Skeletal muscle tissue (tissue), 5 donors: ENCODE results near the gene PUDP. TPM values are rescaled to one million over a fixed set of nuclear protein-coding genes. Genes with fewer than 3 reads are reported as not detected.
"Not testable (repeated sequence)": the region's sequence is repeated elsewhere in the genome, so short reads cannot be mapped to it uniquely, and the experiment has no call there.

Source experiments
- H3K27ac ChIP-seq: one replicate; pipeline ENCODE4 v1.7.0; 2013; ENCODE audit warnings: mild to moderate bottlenecking, low read depth, low read length, inconsistent platforms
- H3K27me3 ChIP-seq, 3 donors: one replicate each; pipeline ENCODE4 v1.7.0; 2013; ENCODE audit warnings: low read length in 3 of 3; ENCODE audit not compliant: control insufficient read depth in 3 of 3, insufficient read depth in 3 of 3
- H3K36me3 ChIP-seq, 3 donors: one replicate each; pipeline ENCODE4 v1.7.0; 2013; ENCODE audit warnings: low read length in 3 of 3; ENCODE audit not compliant: control insufficient read depth in 3 of 3, insufficient read depth in 3 of 3
- H3K4me1 ChIP-seq, 3 donors: one replicate each; pipeline ENCODE4 v1.7.0; 2013; ENCODE audit warnings: low read length in 3 of 3, mild to moderate bottlenecking in 3 of 3; ENCODE audit not compliant: control insufficient read depth in 3 of 3, insufficient read depth in 3 of 3
- H3K4me3 ChIP-seq, 3 donors: one replicate each; pipeline ENCODE4 v1.7.0; 2013; ENCODE audit warnings: low read length in 3 of 3
- H3K9ac ChIP-seq, 3 donors: one replicate each; pipeline ENCODE4 v1.7.0; 2013; ENCODE audit warnings: low read length in 3 of 3, mild to moderate bottlenecking in 3 of 3, moderate library complexity in 2 of 3, low read depth in 1 of 3
- H3K9me3 ChIP-seq, 3 donors: one replicate each; pipeline ENCODE4 v1.7.0; 2013; ENCODE audit warnings: low read length in 3 of 3; ENCODE audit not compliant: control insufficient read depth in 3 of 3
- small RNA-seq: library from RNA; depleted of rRNA; stranded (forward); fragments of <200 nt; gene quantifications from one replicate; pipeline ENCODE3, GENCODE V24; 2014
- total RNA-seq: library from RNA; depleted of rRNA; stranded (reverse); fragments of >200 nt; gene quantifications from one replicate; pipeline ENCODE4 v1.2.3, GENCODE V29; 2014
- donor health status: Osteomylitis.

PUDP gene
- total RNA-seq, 1 donor from 2014 or later = 15.1 TPM

DNA sequence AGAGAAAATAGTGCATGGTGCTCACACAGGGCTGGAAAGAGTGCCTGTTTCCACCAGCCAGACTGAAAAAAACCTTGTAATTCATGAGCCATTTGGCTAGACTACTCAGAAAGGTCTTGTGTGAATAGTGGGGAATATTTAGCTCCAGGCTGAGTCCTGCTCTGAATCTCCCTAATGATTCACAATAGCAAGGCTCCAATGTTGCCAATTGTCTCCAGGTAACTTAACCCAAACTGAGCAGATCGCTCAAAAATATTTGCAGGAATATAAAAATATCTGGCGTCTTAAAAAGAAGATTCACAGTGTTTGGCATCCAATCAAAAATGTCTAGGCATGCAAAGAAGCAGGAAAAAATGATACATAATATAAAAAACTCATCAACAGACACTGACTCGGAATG, 125.0 kb downstream of the PUDP start:
- not testable (repeated sequence) for H3K4me1 ChIP-seq, H3K9ac ChIP-seq, H3K36me3 ChIP-seq, H3K27ac ChIP-seq, H3K27me3 ChIP-seq, H3K4me3 ChIP-seq, H3K9me3 ChIP-seq

DNA sequence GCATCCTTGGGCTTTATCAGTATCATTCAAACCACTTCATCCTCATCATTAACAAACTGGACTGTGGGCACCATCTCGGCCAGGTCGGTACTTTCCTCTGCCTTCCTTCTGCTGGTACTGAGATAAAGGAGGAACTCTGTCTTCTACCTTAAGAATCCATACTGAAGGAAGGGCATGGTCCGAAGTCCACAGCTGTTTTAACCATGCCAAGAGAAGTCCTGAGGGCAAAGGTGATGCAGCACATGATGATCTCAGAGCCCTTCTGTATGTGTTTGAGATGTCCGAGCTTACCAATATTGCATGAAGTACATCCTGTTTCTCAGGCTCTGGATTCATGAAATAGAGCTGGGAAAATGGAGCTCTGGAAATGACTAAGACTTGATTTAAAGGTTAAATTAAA, 126.0 kb downstream of the PUDP start:
- Histone ChIP-seq H3K4me1 (no peaks in the 10 kb centered on the region), H3K36me3 (no peaks in the 10 kb centered on the region), H3K4me3 (no peak overlapping the region), H3K27me3 (no peaks in the 10 kb centered on the region), H3K9me3 (no peaks in the 10 kb centered on the region), H3K27ac (no peak overlapping the region), H3K9ac (no peak overlapping the region)

DNA sequence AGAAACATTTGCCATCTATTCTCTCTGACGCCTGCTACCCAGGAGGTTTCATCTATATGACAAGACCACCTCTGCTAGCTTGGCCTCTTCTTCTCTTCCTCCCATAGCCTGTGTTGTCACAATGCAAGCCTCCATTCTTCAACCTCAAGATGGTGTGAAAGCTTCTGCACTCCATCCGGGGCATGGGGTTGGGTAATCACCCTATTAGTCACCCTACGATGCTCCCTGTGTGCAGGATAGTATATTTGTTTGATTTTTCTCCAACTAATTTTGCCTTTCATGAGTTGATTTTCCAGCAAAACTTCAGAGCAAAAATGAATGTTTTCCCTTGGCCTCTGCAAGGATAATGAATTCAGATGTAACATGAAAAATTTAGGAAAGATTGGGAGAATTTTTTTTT, 128.4 kb downstream of the PUDP start:
- no peaks in the 10 kb centered on the region for H3K9me3 ChIP-seq
- no peak overlapping the region for H3K9ac ChIP-seq
- no peaks in the 10 kb centered on the region for H3K4me1 ChIP-seq
- H3K27ac ChIP-seq = no peak overlapping the region
- H3K4me3 ChIP-seq = no peak overlapping the region
- no peaks in the 10 kb centered on the region for H3K27me3 ChIP-seq
- H3K36me3 ChIP-seq = no peaks in the 10 kb centered on the region

DNA sequence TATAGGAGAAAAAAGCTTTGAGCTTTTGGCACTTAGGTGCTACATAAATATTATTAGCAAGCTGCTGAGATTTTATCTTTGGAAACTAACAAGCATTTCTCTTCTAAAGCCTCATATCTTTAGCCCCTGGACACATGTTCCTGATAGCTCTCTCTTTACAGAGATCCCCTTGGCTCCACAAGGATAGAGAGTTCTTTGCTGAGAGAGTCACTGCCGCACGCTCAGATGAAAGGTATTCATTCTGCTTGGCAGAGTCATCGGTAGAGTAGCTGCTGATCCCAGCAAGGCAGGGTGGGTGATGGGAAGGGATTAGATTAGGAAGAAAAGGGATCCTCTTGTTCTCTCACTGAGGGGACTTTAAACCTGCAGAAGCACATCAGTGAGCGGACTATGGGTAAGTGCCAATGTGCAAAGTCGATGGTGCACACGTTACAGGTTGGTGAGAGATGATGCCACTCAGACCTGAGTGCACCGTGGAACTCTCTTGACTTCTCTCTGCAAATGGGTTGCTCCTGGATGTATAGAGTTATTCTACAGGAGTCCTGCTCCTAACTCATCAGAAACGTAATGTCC, 135.6 kb downstream of the PUDP start:
- not testable (repeated sequence) for H3K4me3 ChIP-seq, H3K27me3 ChIP-seq, H3K36me3 ChIP-seq, H3K9ac ChIP-seq, H3K4me1 ChIP-seq, H3K9me3 ChIP-seq, H3K27ac ChIP-seq

DNA sequence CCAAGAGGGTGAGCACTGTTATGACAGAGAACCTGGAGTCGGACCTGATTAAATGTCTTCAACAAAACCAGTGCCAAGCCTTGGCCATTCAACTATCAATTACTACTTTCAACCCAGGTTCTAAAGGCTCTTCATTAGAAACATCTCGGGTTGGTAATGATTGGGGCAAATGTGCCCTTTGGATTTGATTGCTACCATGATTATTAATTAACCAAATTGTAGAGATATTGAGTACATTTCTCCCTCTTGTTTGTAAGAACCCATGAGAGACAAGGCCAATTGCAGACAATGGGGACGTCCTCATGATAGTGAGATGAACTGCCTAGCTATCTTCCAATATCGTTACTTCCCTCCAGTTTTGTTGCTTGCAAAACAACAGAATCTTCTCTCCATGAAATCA, 137.1 kb downstream of the PUDP start:
- not testable (repeated sequence) for H3K4me3 ChIP-seq, H3K4me1 ChIP-seq, H3K9me3 ChIP-seq, H3K9ac ChIP-seq, H3K27me3 ChIP-seq, H3K27ac ChIP-seq, H3K36me3 ChIP-seq

DNA sequence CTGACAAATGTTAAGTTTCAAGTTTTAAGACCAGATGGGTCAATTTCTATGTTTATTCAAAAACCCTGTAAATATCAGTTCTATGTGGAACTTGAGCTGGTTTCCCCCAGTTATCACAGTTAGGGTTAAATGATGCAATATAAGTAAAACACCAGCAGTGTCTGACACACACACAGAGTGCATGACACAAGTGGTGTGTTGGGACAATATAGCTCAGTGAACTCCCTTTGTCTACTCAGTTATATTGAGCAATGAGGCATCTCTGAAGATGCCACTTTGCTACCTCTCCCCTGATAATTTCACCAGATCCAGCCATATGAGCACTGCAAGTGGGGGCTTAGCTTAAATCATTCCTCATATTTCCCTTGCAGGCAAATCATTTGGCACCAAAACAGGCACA, 140.6 kb downstream of the PUDP start:
- not testable (repeated sequence) for H3K27me3 ChIP-seq, H3K4me1 ChIP-seq, H3K36me3 ChIP-seq, H3K9me3 ChIP-seq, H3K27ac ChIP-seq, H3K9ac ChIP-seq, H3K4me3 ChIP-seq

Small RNAs within 50 kb of the gene (small RNA-seq; reads per million reads assigned to genes)
- gene MIR4767 = 0.12 reads per million

Other genes with a start within 250 kb of the PUDP start
- 4.7 TPM for gene STS, start 441 bp downstream of the PUDP start, total RNA-seq